ENCODE results near the gene TMEM18. TPM values are rescaled to one million over a fixed set of nuclear protein-coding genes. Genes with fewer than 3 reads are reported as not detected.

Gene TMEM18
- total RNA-seq, 1 experiment from 2014 or later, result 30.7 TPM

DNA sequence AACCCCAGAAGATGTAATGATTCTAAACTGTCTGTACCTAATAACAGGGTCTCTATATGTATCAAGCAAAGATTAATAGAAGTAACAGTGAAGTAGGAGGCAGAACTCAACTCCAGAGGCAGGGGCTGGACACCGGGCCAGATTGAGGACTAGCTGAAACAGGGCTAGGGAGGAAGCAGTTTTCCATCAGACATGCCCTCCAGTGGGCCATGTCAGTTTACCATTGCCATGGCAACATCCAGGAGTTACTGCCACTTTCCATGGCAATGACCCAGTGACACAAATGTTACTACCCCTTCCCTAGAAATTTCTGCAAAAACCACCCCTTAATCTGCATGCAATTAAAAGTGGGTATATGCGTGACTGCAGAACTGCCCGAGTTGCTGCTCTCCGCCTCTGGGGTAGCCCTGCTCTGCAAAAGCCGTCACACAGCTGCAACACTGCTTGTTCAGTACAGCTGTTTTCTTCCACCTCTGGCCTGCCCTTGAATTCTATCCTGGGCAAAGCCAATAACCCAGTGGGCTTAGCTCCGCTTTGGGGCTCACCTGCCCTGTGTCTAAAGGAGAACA, 58.7 kb downstream of the TMEM18 start:
- Mint-ChIP-seq H3K27ac (no peak overlapping the region), H3K9me3 (peaks cover 2 to 4% of the 10 kb centered on the region in 2 experiments; a peak in 4 of 5 replicates), H3K27me3 (ENCODE audit: low read depth) (peaks cover 1% of the 10 kb centered on the region; the same call in 1 of the 2 replicates), H3K4me3 (no peak overlapping the region), H3K36me3 (ENCODE audit: insufficient read depth in 1 of 3, low read depth in 3 of 3) (no peaks in the 10 kb centered on the region), H3K4me1 (no peaks in the 10 kb centered on the region)
- no peak overlapping the region for H2BK15ac ChIP-seq (ENCODE audit: low read depth, low read length)
- no peak overlapping the region for H2BK120ac ChIP-seq (ENCODE audit: low read depth, low read length, poor library complexity, severe bottlenecking)
- H2BK12ac ChIP-seq (ENCODE audit: insufficient read length, low read depth, low read length), result no peak overlapping the region
- no peak for DNase-seq
- H2AFZ ChIP-seq (ENCODE audit: low read length), result no peak overlapping the region
- no peak overlapping the region for H3K4me2 ChIP-seq (ENCODE audit: insufficient read depth, insufficient read length, low read length)
- no peak overlapping the region for H2AK5ac ChIP-seq (ENCODE audit: insufficient read length, low read length)
- H4K91ac ChIP-seq (ENCODE audit: insufficient read length, low read depth, low read length), result no peak overlapping the region
- H3K79me1 ChIP-seq (ENCODE audit: insufficient read depth, low read depth, low read length, poor library complexity, severe bottlenecking), result no peaks in the 10 kb centered on the region
- no peak overlapping the region for H3T11ph ChIP-seq (ENCODE audit: low read length)
- no peak overlapping the region for H3K23ac ChIP-seq (ENCODE audit: insufficient read length, low read depth, low read length)
- H4K5ac ChIP-seq (ENCODE audit: insufficient read length, low read depth, low read length), result no peak overlapping the region
- no peaks in the 10 kb centered on the region for H3K23me2 ChIP-seq (ENCODE audit: insufficient read length, low read depth, low read length, poor library complexity, severe bottlenecking)
- no peak overlapping the region for H3K27ac ChIP-seq (ENCODE audit: insufficient read length, low read depth, low read length)
- H3K27me3 ChIP-seq (ENCODE audit: insufficient read depth, low read length), result no peaks in the 10 kb centered on the region
- H4K20me1 ChIP-seq (ENCODE audit: control insufficient read depth, insufficient read depth, insufficient read length), result no peaks in the 10 kb centered on the region
- H3K79me2 ChIP-seq (ENCODE audit: insufficient read depth, low read length), result no peaks in the 10 kb centered on the region
- H3K14ac ChIP-seq (ENCODE audit: insufficient read depth, low read length), result no peak overlapping the region
- no peak overlapping the region for H4K8ac ChIP-seq (replicated peaks; ENCODE audit: insufficient read length, low read depth, low read length)
- no peak overlapping the region for H3K56ac ChIP-seq (ENCODE audit: insufficient read length, low read depth, low read length)
- H3K18ac ChIP-seq (ENCODE audit: insufficient read length, low read depth, low read length), result no peak overlapping the region
- WGBS (ENCODE audit: extremely low coverage, insufficient read length, low lambda C conversion rate), result no CpG with 5 or more reads among the region's 6 CpGs
- H3K9ac ChIP-seq (ENCODE audit: extremely low read depth, insufficient read length, low read length), result no peak overlapping the region
- H2BK5ac ChIP-seq (ENCODE audit: insufficient read length, low read length), result no peak overlapping the region
- no peak overlapping the region for H2BK20ac ChIP-seq (ENCODE audit: low read depth, low read length, poor library complexity, severe bottlenecking)
- no peak overlapping the region for H3K4ac ChIP-seq (ENCODE audit: low read depth, low read length)
- no peaks in the 10 kb centered on the region for H3K4me1 ChIP-seq (ENCODE audit: insufficient read depth, low read length)
- no peaks in the 10 kb centered on the region for H3K9me3 ChIP-seq (ENCODE audit: control insufficient read depth, low read depth, low read length)
- TF ChIP-seq, protein P1, sequence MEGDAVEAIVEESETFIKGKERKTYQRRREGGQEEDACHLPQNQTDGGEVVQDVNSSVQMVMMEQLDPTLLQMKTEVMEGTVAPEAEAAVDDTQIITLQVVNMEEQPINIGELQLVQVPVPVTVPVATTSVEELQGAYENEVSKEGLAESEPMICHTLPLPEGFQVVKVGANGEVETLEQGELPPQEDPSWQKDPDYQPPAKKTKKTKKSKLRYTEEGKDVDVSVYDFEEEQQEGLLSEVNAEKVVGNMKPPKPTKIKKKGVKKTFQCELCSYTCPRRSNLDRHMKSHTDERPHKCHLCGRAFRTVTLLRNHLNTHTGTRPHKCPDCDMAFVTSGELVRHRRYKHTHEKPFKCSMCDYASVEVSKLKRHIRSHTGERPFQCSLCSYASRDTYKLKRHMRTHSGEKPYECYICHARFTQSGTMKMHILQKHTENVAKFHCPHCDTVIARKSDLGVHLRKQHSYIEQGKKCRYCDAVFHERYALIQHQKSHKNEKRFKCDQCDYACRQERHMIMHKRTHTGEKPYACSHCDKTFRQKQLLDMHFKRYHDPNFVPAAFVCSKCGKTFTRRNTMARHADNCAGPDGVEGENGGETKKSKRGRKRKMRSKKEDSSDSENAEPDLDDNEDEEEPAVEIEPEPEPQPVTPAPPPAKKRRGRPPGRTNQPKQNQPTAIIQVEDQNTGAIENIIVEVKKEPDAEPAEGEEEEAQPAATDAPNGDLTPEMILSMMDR (conservative IDR thresholded peaks at IDR 0.05), result no peak
